Measurements from ENCODE around the gene DHCR24.

DNA sequence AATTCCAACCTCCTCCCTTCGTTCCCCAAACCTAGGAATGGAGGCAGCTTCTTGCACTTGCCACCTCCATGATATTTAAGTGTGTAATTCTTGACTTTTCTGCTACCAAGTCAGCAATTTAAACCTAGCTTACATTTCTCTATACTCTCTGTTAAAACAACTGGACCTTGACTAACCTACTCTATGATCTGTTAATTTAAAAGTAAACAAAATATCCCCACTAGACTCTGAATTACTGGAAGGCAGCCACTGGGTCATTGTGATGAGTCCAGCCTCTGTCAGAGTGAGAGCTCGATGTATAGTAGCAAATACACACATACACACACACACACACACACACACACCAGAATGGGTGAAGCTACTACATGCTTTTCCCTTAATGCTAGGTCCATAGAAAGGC lies 40.0 kb upstream of the DHCR24 start:
- TF ChIP-seq CTCF (conservative IDR thresholded peaks at IDR 0.05) (no peak), EZH2 (IDR thresholded peaks at IDR 0.05; ENCODE audit: low read depth) (no peak)

Measured in PC-9 (cell line).